Left renal cortex interstitium (tissue), 4 donors: Measurements from ENCODE around the gene ACTC1. TPM values are rescaled to one million over a fixed set of nuclear protein-coding genes. Genes with fewer than 3 reads are reported as not detected.
"Not testable (repeated sequence)": the region's sequence is repeated elsewhere in the genome, so short reads cannot be mapped to it uniquely, and the experiment has no call there.

Experiments
- DNase-seq, 4 donors: peaks; one replicate each; pipeline ENCODE4 v3.0.0-alpha.2; 2013; ENCODE audit warnings: low read depth in 4 of 4, low spot score in 2 of 4, missing footprints in 1 of 4
- polyA plus RNA-seq, 4 donors: library from polyadenylated mRNA; unstranded; fragments of 120-200 nt; gene quantifications; one replicate each; pipeline ENCODE4 v1.2.1, GENCODE V29; 2013; ENCODE audit not compliant: insufficient read length in 4 of 4

The ACTC1 gene
- 1 to 10 TPM; 1.0 to 3.7 (median 1.4) TPM for polyA plus RNA-seq

GRCh38 chr15:34795267-34796081 lies at the start of gene ACTC1:
ACTC1 (minus strand) TSS chr15:34795549; CDS start chr15:34794808, 741 bp downstream.
- DNase-seq: no peak

- no peak for DNase-seq
These were observed 45.9 kb upstream of the ACTC1 start for GRCh38 chr15:34841262-34841725.

GRCh38 chr15:34838282-34838681 lies 42.9 kb upstream of the ACTC1 start:
- DNase-seq: no peak

- no peak for DNase-seq
These were observed 42.1 kb upstream of the ACTC1 start for GRCh38 chr15:34837246-34838016.

GRCh38 chr15:34828145-34828911 lies 33.0 kb upstream of the ACTC1 start:
- no peak for DNase-seq

- no peak for DNase-seq
These were observed 26.5 kb upstream of the ACTC1 start for GRCh38 chr15:34821831-34822230.

GRCh38 chr15:34820110-34820509 lies 24.8 kb upstream of the ACTC1 start:
- DNase-seq: no peak

GRCh38 chr15:34818526-34818925 lies 23.2 kb upstream of the ACTC1 start:
- DNase-seq: no peak

- no peak for DNase-seq
These were observed 20.5 kb upstream of the ACTC1 start for GRCh38 chr15:34815836-34816235.

- no peak for DNase-seq
These were observed 18.3 kb upstream of the ACTC1 start for GRCh38 chr15:34813446-34814190.

GRCh38 chr15:34812868-34813365 lies 17.6 kb upstream of the ACTC1 start:
- not testable (repeated sequence) for DNase-seq

- DNase-seq: no peak
These were observed 17.0 kb upstream of the ACTC1 start for GRCh38 chr15:34812369-34812768.

GRCh38 chr15:34810443-34811129 lies 15.2 kb upstream of the ACTC1 start:
- DNase-seq: no peak

GRCh38 chr15:34809186-34809585 lies 13.8 kb upstream of the ACTC1 start:
- DNase-seq: no peak

- no peak for DNase-seq
These were observed 12.7 kb upstream of the ACTC1 start for GRCh38 chr15:34808016-34808415.

GRCh38 chr15:34807241-34807640 lies 11.9 kb upstream of the ACTC1 start:
- DNase-seq: not testable (repeated sequence)

GRCh38 chr15:34804776-34805175 lies 9.4 kb upstream of the ACTC1 start:
- no peak for DNase-seq

- DNase-seq: no peak
These were observed 8.8 kb upstream of the ACTC1 start for GRCh38 chr15:34804113-34804512.
